ENCODE data around the gene PPP6R2.
"Not testable (repeated sequence)": the region's sequence is repeated elsewhere in the genome, so short reads cannot be mapped to it uniquely, and the experiment has no call there.

DNA sequence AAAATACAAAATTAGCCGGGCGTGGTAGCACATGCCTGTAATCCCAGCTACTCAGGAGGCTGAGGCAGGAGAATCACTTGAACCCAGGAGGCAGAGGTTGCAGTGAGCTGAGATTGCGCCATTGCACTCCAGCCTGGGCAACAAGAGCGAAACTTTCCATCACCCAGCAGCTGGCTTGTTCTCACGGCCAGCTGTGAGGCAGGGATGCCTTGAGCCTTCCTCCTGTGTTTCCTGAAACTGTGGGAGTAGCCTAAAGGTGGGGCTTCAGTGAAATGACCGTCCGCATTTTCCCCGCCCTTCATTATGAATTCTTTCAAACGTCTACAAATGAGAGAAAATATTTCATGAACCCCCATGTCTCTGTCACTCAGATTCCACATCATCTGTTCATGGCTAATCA is 65.8 kb downstream of the PPP6R2 start:
- not testable (repeated sequence) for TF ChIP-seq POLR2A, POLR2AphosphoS5, EP300 (IDR thresholded peaks at IDR 0.05)
- TF ChIP-seq, protein P1, sequence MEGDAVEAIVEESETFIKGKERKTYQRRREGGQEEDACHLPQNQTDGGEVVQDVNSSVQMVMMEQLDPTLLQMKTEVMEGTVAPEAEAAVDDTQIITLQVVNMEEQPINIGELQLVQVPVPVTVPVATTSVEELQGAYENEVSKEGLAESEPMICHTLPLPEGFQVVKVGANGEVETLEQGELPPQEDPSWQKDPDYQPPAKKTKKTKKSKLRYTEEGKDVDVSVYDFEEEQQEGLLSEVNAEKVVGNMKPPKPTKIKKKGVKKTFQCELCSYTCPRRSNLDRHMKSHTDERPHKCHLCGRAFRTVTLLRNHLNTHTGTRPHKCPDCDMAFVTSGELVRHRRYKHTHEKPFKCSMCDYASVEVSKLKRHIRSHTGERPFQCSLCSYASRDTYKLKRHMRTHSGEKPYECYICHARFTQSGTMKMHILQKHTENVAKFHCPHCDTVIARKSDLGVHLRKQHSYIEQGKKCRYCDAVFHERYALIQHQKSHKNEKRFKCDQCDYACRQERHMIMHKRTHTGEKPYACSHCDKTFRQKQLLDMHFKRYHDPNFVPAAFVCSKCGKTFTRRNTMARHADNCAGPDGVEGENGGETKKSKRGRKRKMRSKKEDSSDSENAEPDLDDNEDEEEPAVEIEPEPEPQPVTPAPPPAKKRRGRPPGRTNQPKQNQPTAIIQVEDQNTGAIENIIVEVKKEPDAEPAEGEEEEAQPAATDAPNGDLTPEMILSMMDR (IDR thresholded peaks at IDR 0.05), result not testable (repeated sequence)
